Vagina (tissue), 2 donors: Measurements from ENCODE around the gene APLNR. TPM values are rescaled to one million over a fixed set of nuclear protein-coding genes. Genes with fewer than 3 reads are reported as not detected.

Source experiments
- DNase-seq, 2 donors: peaks; one replicate each; pipeline ENCODE4 v3.0.0-alpha.2; 2017; ENCODE audit errors: extremely low spot score in 2 of 2
- H3K27ac ChIP-seq: fragments of 200-600 bp; sonication (generic); one replicate; pipeline ENCODE4 v1.5.1; 2019
- H3K27me3 ChIP-seq: fragments of 200-600 bp; sonication (generic); one replicate; pipeline ENCODE4 v1.5.1; 2019
- H3K36me3 ChIP-seq, 2 donors: fragments of 200-600 bp; sonication (generic); one replicate each; pipeline ENCODE4 v1.5.1; 2017 to 2019
- H3K4me1 ChIP-seq: fragments of 200-600 bp; sonication (generic); one replicate; pipeline ENCODE4 v1.5.1; 2019
- H3K4me3 ChIP-seq, 2 donors: fragments of 200-600 bp; sonication (generic); 1 replicate in 1 of 2; 2 replicates in 1 of 2; pipeline ENCODE4 v1.5.1; 2016 to 2019
- H3K9me3 ChIP-seq: fragments of 200-600 bp; sonication (generic); one replicate; pipeline ENCODE4 v1.5.1; 2019
- POLR2A ChIP-seq, 2 donors: fragments of 450-650 bp; IDR thresholded peaks; one replicate each; pipeline ENCODE4 v1.6.1; 2017; ENCODE audit warnings: antibody characterized with exemption in 2 of 2, mild to moderate bottlenecking in 2 of 2, moderate library complexity in 2 of 2
- POLR2AphosphoS5 ChIP-seq, 2 donors: sonication (generic); formaldehyde crosslinking; IDR thresholded peaks; one replicate each; pipeline ENCODE4 v1.9.0; 2017; ENCODE audit warnings: antibody characterized with exemption in 2 of 2, mild to moderate bottlenecking in 2 of 2, low read depth in 1 of 2; ENCODE audit not compliant: insufficient read depth in 1 of 2
- intact Hi-C: fragments of 100-400 bp; cut with DNase I; formaldehyde crosslinking; loops from one replicate; pipeline ENCODE4 v1.15.1; 2023
- total RNA-seq: library from RNA; depleted of rRNA; stranded (reverse); fragments of >200 nt; gene quantifications from one replicate; pipeline ENCODE4 v1.2.3, GENCODE V29; 2016
- TF ChIP-seq, protein P1 (sequence below), 3 experiments: fragments of 450-650 bp in 2 of 3; fragments of 200-600 bp in 1 of 3; sonication (generic) in 1 of 3; IDR thresholded peaks; one replicate each; pipeline ENCODE4 v1.5.1; 2017 to 2019; ENCODE audit warnings: antibody characterized with exemption in 3 of 3, mild to moderate bottlenecking in 2 of 3, moderate library complexity in 2 of 3

The APLNR gene
- total RNA-seq, 1 donor from 2014 or later: 2.9 TPM

- Histone ChIP-seq H3K27ac (no peak overlapping the region), H3K4me1 (peaks cover 27% of the 10 kb centered on the region), H3K36me3 (no peaks in the 10 kb centered on the region), H3K9me3 (peaks cover 7% of the 10 kb centered on the region), H3K4me3 (no peak overlapping the region), H3K27me3 (no peaks in the 10 kb centered on the region)
- TF ChIP-seq, protein P1, sequence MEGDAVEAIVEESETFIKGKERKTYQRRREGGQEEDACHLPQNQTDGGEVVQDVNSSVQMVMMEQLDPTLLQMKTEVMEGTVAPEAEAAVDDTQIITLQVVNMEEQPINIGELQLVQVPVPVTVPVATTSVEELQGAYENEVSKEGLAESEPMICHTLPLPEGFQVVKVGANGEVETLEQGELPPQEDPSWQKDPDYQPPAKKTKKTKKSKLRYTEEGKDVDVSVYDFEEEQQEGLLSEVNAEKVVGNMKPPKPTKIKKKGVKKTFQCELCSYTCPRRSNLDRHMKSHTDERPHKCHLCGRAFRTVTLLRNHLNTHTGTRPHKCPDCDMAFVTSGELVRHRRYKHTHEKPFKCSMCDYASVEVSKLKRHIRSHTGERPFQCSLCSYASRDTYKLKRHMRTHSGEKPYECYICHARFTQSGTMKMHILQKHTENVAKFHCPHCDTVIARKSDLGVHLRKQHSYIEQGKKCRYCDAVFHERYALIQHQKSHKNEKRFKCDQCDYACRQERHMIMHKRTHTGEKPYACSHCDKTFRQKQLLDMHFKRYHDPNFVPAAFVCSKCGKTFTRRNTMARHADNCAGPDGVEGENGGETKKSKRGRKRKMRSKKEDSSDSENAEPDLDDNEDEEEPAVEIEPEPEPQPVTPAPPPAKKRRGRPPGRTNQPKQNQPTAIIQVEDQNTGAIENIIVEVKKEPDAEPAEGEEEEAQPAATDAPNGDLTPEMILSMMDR (IDR thresholded peaks at IDR 0.05): no peak
- TF ChIP-seq POLR2A (IDR thresholded peaks at IDR 0.05): no peak
- TF ChIP-seq POLR2AphosphoS5 (IDR thresholded peaks at IDR 0.05; ENCODE audit: insufficient read depth in 1 of 2, low read depth in 1 of 2): no peak
- intact Hi-C loops: no loop called here
- no peak for DNase-seq
Measured at GRCh38 chr11:57274904-57275498, 38.0 kb upstream of the APLNR start.

- DNase-seq: no peak
- Histone ChIP-seq H3K9me3 (peaks cover 7% of the 10 kb centered on the region), H3K27me3 (no peaks in the 10 kb centered on the region), H3K4me1 (peaks cover 23% of the 10 kb centered on the region), H3K36me3 (no peaks in the 10 kb centered on the region), H3K27ac (no peak overlapping the region), H3K4me3 (no peak overlapping the region)
- TF ChIP-seq, protein P1 (IDR thresholded peaks at IDR 0.05): no peak
- TF ChIP-seq POLR2AphosphoS5 (IDR thresholded peaks at IDR 0.05; ENCODE audit: insufficient read depth in 1 of 2, low read depth in 1 of 2): no peak
- intact Hi-C loops: no loop called here
Measured at GRCh38 chr11:57273448-57274058, 36.5 kb upstream of the APLNR start.

DNA sequence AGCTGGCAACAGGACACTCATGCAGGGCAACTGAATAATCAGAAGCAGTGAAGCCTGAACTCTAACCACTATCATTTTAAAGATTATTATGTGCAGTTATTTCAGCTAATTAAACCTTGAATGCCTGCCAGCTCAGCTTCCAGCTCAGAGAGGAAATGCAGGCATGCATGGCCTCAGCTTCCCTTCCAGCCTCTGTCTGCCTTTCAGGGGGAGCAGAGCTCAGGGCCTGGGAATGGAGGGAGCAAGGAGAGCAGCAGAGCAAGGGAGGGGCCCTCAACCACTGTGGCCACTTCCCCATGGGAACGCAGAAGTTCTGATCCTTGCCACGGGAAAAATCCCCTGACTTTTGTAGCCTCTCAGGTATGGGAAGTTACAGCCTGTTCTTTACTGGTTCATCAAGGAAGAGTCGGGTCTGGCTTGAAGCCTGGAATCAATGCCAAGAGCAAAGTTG is 32.5 kb upstream of the APLNR start:
- H3K36me3 ChIP-seq: no peaks in the 10 kb centered on the region
- TF ChIP-seq POLR2A (IDR thresholded peaks at IDR 0.05) (no peak), POLR2AphosphoS5 (IDR thresholded peaks at IDR 0.05; ENCODE audit: insufficient read depth in 1 of 2, low read depth in 1 of 2) (no peak)
- TF ChIP-seq, protein P1 (IDR thresholded peaks at IDR 0.05): no peak
- no peak overlapping the region for H3K27ac ChIP-seq
- intact Hi-C loops: no loop called here
- DNase-seq: no peak
- H3K4me1 ChIP-seq: peaks cover 7% of the 10 kb centered on the region
- no peaks in the 10 kb centered on the region for H3K27me3 ChIP-seq
- peaks cover 7% of the 10 kb centered on the region for H3K9me3 ChIP-seq
- H3K4me3 ChIP-seq: no peak overlapping the region

- H3K36me3 ChIP-seq: no peaks in the 10 kb centered on the region
- no peak for DNase-seq
- no peaks in the 10 kb centered on the region for H3K9me3 ChIP-seq
- no peak for TF ChIP-seq POLR2AphosphoS5 (IDR thresholded peaks at IDR 0.05; ENCODE audit: insufficient read depth in 1 of 2, low read depth in 1 of 2)
- TF ChIP-seq, protein P1 (IDR thresholded peaks at IDR 0.05): no peak
- no peak for TF ChIP-seq POLR2A (IDR thresholded peaks at IDR 0.05)
- intact Hi-C loops: no loop called here
- no peak overlapping the region for H3K27ac ChIP-seq
- H3K27me3 ChIP-seq: no peaks in the 10 kb centered on the region
- H3K4me3 ChIP-seq: no peak overlapping the region
- H3K4me1 ChIP-seq: peaks cover 7% of the 10 kb centered on the region
Measured at GRCh38 chr11:57266157-57266556, 29.1 kb upstream of the APLNR start.

DNA sequence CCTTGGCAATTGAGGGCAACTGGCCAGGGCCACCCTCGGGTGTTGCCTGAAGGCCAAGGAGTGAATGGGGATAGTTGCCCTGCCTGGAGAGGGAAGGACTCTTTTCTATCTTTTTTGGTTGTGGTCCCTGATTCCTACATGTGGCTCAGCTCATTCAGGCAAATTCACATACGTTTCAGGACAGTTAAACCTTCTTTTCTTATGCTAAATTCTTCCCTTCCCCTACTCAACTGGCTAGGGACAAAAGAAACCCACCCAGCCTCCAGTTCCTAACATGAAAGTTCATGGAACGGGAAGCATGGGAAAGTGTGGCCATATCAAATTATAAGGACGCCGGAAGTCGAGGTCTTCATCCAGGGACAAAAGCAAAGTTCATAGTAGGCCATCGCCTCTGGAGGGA is 26.3 kb upstream of the APLNR start:
- Histone ChIP-seq H3K9me3 (no peaks in the 10 kb centered on the region), H3K4me1 (no peaks in the 10 kb centered on the region), H3K27ac (no peak overlapping the region), H3K27me3 (no peaks in the 10 kb centered on the region), H3K4me3 (no peak overlapping the region), H3K36me3 (no peaks in the 10 kb centered on the region)
- TF ChIP-seq POLR2A (IDR thresholded peaks at IDR 0.05): no peak
- TF ChIP-seq, protein P1 (IDR thresholded peaks at IDR 0.05): no peak
- TF ChIP-seq POLR2AphosphoS5 (IDR thresholded peaks at IDR 0.05; ENCODE audit: insufficient read depth in 1 of 2, low read depth in 1 of 2): no peak
- DNase-seq: no peak
- intact Hi-C loops: no loop called here
